BLaER1 treated with 17β-estradiol and CSF1 and Interleukin-3, amounts not matched to agents 10 nM and 100 nM (cell line): ENCODE measurements around the gene FAM3A.

Source experiments
- H3K27ac ChIP-seq, 11 experiments: shearing (Covaris generic); formaldehyde crosslinking; 2 replicates each; pipeline ENCODE4 v1.8.1; 2022
- H3K27me3 ChIP-seq, 11 experiments: shearing (Covaris generic); formaldehyde crosslinking; 2 replicates each; pipeline ENCODE4 v1.8.1; 2022
- H3K36me3 ChIP-seq, 11 experiments: shearing (Covaris generic); formaldehyde crosslinking; 2 replicates each; pipeline ENCODE4 v1.8.1; 2022
- H3K4me1 ChIP-seq, 10 experiments: shearing (Covaris generic); formaldehyde crosslinking; 2 replicates each; pipeline ENCODE4 v1.8.1; 2022
- H3K4me2 ChIP-seq, 11 experiments: shearing (Covaris generic); formaldehyde crosslinking; 2 replicates each; pipeline ENCODE4 v1.8.1; 2022
- H3K4me3 ChIP-seq, 10 experiments: shearing (Covaris generic); formaldehyde crosslinking; 2 replicates each; pipeline ENCODE4 v1.8.1; 2022
- H3K9ac ChIP-seq, 11 experiments: shearing (Covaris generic); formaldehyde crosslinking; 2 replicates each; pipeline ENCODE4 v1.8.1; 2022
- H3K9me3 ChIP-seq, 11 experiments: shearing (Covaris generic); formaldehyde crosslinking; replicated peaks in 1 of 11; 2 replicates each; pipeline ENCODE4 v1.8.1; 2022
- H4K20me1 ChIP-seq, 11 experiments: shearing (Covaris generic); formaldehyde crosslinking; 2 replicates each; pipeline ENCODE4 v1.8.1; 2022
- Cebpa-rat ChIP-seq, 11 experiments: shearing (Covaris generic); IDR thresholded peaks; 2 replicates each; pipeline ENCODE4 v1.8.1; 2022

The FAM3A gene

DNA sequence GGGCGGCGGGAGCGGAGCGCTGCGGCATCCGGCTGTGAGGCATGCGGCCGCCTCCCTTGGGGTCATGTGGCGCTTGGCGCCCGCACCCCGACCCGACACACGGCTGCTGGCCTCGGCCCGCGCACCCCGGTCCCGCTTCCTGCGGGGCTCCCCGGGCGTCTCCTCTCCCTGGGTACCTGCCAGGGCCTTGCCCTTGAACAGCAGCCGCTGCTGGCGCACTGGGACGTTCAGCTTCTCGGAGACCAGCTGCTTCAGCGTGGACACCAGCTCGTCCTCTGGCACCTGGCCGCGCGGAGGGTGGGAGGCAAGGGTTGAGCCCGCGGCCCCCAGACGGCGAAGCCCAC lies 30.0 kb downstream of the FAM3A start:
- Histone ChIP-seq H3K4me3 (peak overlapping the region; percentile 71 to 84 (median 77)), H3K27ac (peak overlapping the region; percentile 44 to 88 (median 82)), H3K4me1 (peaks cover 53 to 68% (median 63%) of the 10 kb centered on the region in 10 experiments), H3K36me3 (peaks cover 0 to 31% (median 16%) of the 10 kb centered on the region in 11 experiments; a peak in 14 of 22 replicates), H3K27me3 (peaks cover 32 to 48% (median 38%) of the 10 kb centered on the region in 11 experiments), H3K9me3 (peaks cover 0 to 50% (median 31%) of the 10 kb centered on the region in 11 experiments; a peak in 15 of 22 replicates), H3K4me2 (peak overlapping the region; percentile 70 to 89 (median 81)), H4K20me1 (peaks cover 0 to 43% (median 14%) of the 10 kb centered on the region in 11 experiments; a peak in 11 of 22 replicates), H3K9ac (peak overlapping the region; percentile 73 to 91 (median 84))
- no peak for TF ChIP-seq Cebpa-rat (IDR thresholded peaks at IDR 0.05)

GRCh38 chrX:154485150-154486051 lies 30.6 kb downstream of the FAM3A start:
- H3K9me3 ChIP-seq = peaks cover 0 to 47% (median 31%) of the 10 kb centered on the region in 11 experiments; a peak in 15 of 22 replicates
- H3K27me3 ChIP-seq = peaks cover 38 to 54% (median 45%) of the 10 kb centered on the region in 11 experiments

GRCh38 chrX:154484255-154485149 lies 31.5 kb downstream of the FAM3A start:
- H3K9ac ChIP-seq = peak overlapping the region; percentile 73 to 91 (median 84); a peak in 19 of 22 replicates
- H3K4me2 ChIP-seq = peak overlapping the region; percentile 70 to 89 (median 81)
- peaks cover 0 to 43% (median 14%) of the 10 kb centered on the region in 11 experiments; a peak in 11 of 22 replicates for H4K20me1 ChIP-seq
- H3K27ac ChIP-seq = peak overlapping the region in 10 of 11 experiments; percentile 24 to 88 (median 57); a peak in 15 of 22 replicates
- peaks cover 0 to 31% (median 16%) of the 10 kb centered on the region in 11 experiments; a peak in 14 of 22 replicates for H3K36me3 ChIP-seq
- peak overlapping the region in 9 of 10 experiments; percentile 71 to 84 (median 77); a peak in 16 of 20 replicates for H3K4me3 ChIP-seq
- peaks cover 0 to 38% (median 23%) of the 10 kb centered on the region in 11 experiments; a peak in 14 of 22 replicates for H3K9me3 ChIP-seq
- H3K27me3 ChIP-seq = peaks cover 42 to 62% (median 51%) of the 10 kb centered on the region in 11 experiments
- peaks cover 60 to 72% (median 67%) of the 10 kb centered on the region in 10 experiments for H3K4me1 ChIP-seq
- no peak for TF ChIP-seq Cebpa-rat (IDR thresholded peaks at IDR 0.05)

More at GRCh38 chrX:154485150-154486051, 30.6 kb downstream of the FAM3A start:
- H3K9ac ChIP-seq = peak overlapping the region; percentile 73 to 91 (median 84)
- no peak for TF ChIP-seq Cebpa-rat (IDR thresholded peaks at IDR 0.05)
- H3K27ac ChIP-seq = peak overlapping the region in 10 of 11 experiments; percentile 46 to 88 (median 82); a peak in 20 of 22 replicates
- peak overlapping the region; percentile 70 to 89 (median 81) for H3K4me2 ChIP-seq
- peak overlapping the region; percentile 71 to 84 (median 77) for H3K4me3 ChIP-seq
- peaks cover 0 to 31% (median 16%) of the 10 kb centered on the region in 11 experiments; a peak in 14 of 22 replicates for H3K36me3 ChIP-seq
- peaks cover 54 to 71% (median 64%) of the 10 kb centered on the region in 10 experiments for H3K4me1 ChIP-seq
- peaks cover 0 to 43% (median 14%) of the 10 kb centered on the region in 11 experiments; a peak in 11 of 22 replicates for H4K20me1 ChIP-seq

- peaks cover 0 to 31% (median 18%) of the 10 kb centered on the region in 11 experiments; a peak in 13 of 22 replicates for H3K9me3 ChIP-seq
- no peak for TF ChIP-seq Cebpa-rat (IDR thresholded peaks at IDR 0.05)
- H3K4me3 ChIP-seq = no peak overlapping the region
- H3K4me1 ChIP-seq = peaks cover 51 to 64% (median 59%) of the 10 kb centered on the region in 10 experiments
- peaks cover 0 to 36% (median 14%) of the 10 kb centered on the region in 11 experiments; a peak in 10 of 22 replicates for H4K20me1 ChIP-seq
- peak overlapping the region in 3 of 11 experiments; percentile 30 to 44 (median 41); a peak in 2 of 22 replicates for H3K9ac ChIP-seq
- H3K36me3 ChIP-seq = peaks cover 0 to 26% (median 16%) of the 10 kb centered on the region in 11 experiments; a peak in 14 of 22 replicates
- H3K27me3 ChIP-seq = peaks cover 42 to 64% (median 52%) of the 10 kb centered on the region in 11 experiments
- H3K27ac ChIP-seq = 0 out of 22 replicates have a peak overlapping the region, but pooled peaks of 1 of the 11 experiments have one; percentile 24
- H3K4me2 ChIP-seq = peak overlapping the region; percentile 70 to 89 (median 81)
These were observed 32.7 kb downstream of the FAM3A start for GRCh38 chrX:154483325-154483724.

GRCh38 chrX:154482786-154483185 lies 33.2 kb downstream of the FAM3A start:
- Histone ChIP-seq H3K4me1 (peaks cover 50 to 69% (median 62%) of the 10 kb centered on the region in 10 experiments), H3K27ac (0 out of 22 replicates have a peak overlapping the region, but pooled peaks of 1 of the 11 experiments have one; percentile 24), H3K36me3 (peaks cover 0 to 20% (median 11%) of the 10 kb centered on the region in 11 experiments; a peak in 13 of 22 replicates), H3K27me3 (peaks cover 42 to 67% (median 54%) of the 10 kb centered on the region in 11 experiments), H3K4me2 (peak overlapping the region; percentile 70 to 89 (median 81)), H3K9ac (peak overlapping the region in 3 of 11 experiments; percentile 30 to 44 (median 41); a peak in 3 of 22 replicates), H4K20me1 (peaks cover 0 to 38% (median 18%) of the 10 kb centered on the region in 11 experiments; a peak in 10 of 22 replicates), H3K9me3 (peaks cover 0 to 26% (median 13%) of the 10 kb centered on the region in 11 experiments; a peak in 13 of 22 replicates), H3K4me3 (no peak overlapping the region)
- no peak for TF ChIP-seq Cebpa-rat (IDR thresholded peaks at IDR 0.05)

DNA sequence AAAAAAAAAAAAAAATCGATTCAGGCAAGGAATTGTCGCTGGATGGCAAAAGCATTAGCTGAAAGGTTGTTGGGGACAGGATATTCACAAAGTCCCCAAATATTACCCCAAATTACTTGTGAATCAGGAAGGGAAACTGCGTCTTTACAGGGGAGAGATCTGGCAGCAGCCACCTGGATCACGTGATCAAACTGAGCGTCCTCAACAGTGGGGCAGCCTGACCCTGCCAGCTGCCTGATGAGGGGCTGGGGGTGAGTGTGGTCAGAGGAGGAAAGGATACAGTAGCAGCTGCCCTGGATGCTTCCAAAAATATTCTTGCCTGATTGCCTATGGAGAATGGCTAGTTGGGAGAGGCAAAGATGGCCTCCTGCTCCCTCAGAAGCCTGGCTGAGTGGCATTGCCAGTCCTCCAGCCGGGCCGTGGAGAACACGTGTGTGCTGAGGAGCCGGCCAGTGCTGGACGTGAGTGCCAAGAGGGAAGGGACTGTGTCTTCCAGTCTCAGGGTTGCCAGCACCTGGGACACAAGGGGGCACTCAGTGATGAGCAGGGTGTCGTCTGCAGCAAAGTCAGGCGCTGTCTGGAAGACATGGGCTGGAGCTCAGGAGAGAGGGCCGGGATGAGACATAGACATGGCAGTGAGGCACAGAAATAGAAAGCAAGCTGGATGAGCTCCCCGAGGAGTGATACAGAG lies 34.0 kb downstream of the FAM3A start:
- Histone ChIP-seq H3K27me3 (peaks cover 42 to 74% (median 59%) of the 10 kb centered on the region in 11 experiments), H3K36me3 (peaks cover 0 to 20% (median 11%) of the 10 kb centered on the region in 11 experiments; a peak in 12 of 22 replicates), H3K4me1 (peaks cover 46 to 68% (median 58%) of the 10 kb centered on the region in 10 experiments), H3K27ac (0 out of 22 replicates have a peak overlapping the region, but pooled peaks of 1 of the 11 experiments have one; percentile 24), H3K9ac (peak overlapping the region in 2 of 11 experiments; percentile 8 to 30; a peak in 1 of 22 replicates), H3K4me2 (peak overlapping the region in 7 of 11 experiments; percentile 70 to 88 (median 80); a peak in 9 of 22 replicates), H3K4me3 (no peak overlapping the region), H3K9me3 (peaks cover 0 to 19% (median 9%) of the 10 kb centered on the region in 11 experiments; a peak in 11 of 22 replicates), H4K20me1 (peaks cover 0 to 35% (median 21%) of the 10 kb centered on the region in 11 experiments; a peak in 12 of 22 replicates)
- TF ChIP-seq Cebpa-rat (IDR thresholded peaks at IDR 0.05) = no peak

DNA sequence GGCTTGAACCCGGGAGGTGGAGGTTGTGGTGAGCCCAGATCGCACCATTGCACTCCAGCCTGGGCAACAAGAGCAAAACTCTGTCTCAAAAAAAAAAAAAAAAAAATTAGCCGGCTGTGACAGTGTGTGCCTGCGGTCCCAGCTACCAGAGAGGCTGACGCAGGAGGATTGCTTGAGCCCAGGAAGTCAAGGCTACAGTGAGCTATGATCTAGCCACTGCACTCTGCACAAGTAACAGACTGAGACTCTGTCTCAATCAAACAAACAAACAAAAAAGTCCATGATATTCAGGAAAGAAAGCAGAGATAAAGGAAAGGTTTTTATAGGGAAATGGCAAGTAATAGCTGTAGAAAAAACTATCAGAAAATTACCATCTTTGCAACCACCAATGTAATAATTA lies 34.8 kb downstream of the FAM3A start:
- no peak overlapping the region for H3K9ac ChIP-seq
- H3K4me1 ChIP-seq = peaks cover 44 to 72% (median 57%) of the 10 kb centered on the region in 10 experiments
- peaks cover 42 to 81% (median 67%) of the 10 kb centered on the region in 11 experiments for H3K27me3 ChIP-seq
- no peak for TF ChIP-seq Cebpa-rat (IDR thresholded peaks at IDR 0.05)
- H3K9me3 ChIP-seq = peaks cover 0 to 13% (median 5%) of the 10 kb centered on the region in 11 experiments; a peak in 8 of 22 replicates
- H3K4me3 ChIP-seq = no peak overlapping the region
- H3K27ac ChIP-seq = no peak overlapping the region
- peaks cover 0 to 35% (median 21%) of the 10 kb centered on the region in 11 experiments; a peak in 12 of 22 replicates for H4K20me1 ChIP-seq
- H3K36me3 ChIP-seq = peaks cover 0 to 20% (median 11%) of the 10 kb centered on the region in 11 experiments; a peak in 12 of 22 replicates
- no peak overlapping the region for H3K4me2 ChIP-seq
